H1 (cell line): ENCODE data around the gene TEN1. TPM values are rescaled to one million over a fixed set of nuclear protein-coding genes. Genes with fewer than 3 reads are reported as not detected.

Source experiments
- CTCF ChIA-PET: fragments of 300-600 bp; sonication (Branson Sonifier 250); formaldehyde crosslinking; loops from one replicate; lab custom pipeline; 2021; ENCODE audit not compliant: partially characterized antibody; lab: Charles Lee
- POLR2A ChIA-PET: fragments of 300-600 bp; sonication (Branson Sonifier 250); formaldehyde crosslinking; loops from one replicate; lab custom pipeline; 2021; ENCODE audit warnings: inconsistent platforms; ENCODE audit not compliant: partially characterized antibody; lab: Charles Lee
- DNase-seq, 2 experiments: peaks; one replicate each; pipeline versions ENCODE4 v3.0.0 to v3.0.0-alpha.2; 2010 to 2022; ENCODE audit warnings: low spot score in 2 of 2, low read depth in 1 of 2, mixed read lengths in 1 of 2
- FAIRE-seq: peaks from 2 replicates; lab custom pipeline; 2011; peaks lifted over from hg19 to GRCh38; lab: Jason Lieb, UNC
- H2AFZ ChIP-seq: 2 replicates; pipeline ENCODE4 v1.8.1; 2012; ENCODE audit warnings: low read length, inconsistent platforms
- H2AK5ac ChIP-seq: 2 replicates; pipeline ENCODE4 v1.6.1; 2013; ENCODE audit warnings: low read depth, low read length
- H2BK120ac ChIP-seq: replicated peaks from 2 replicates; pipeline ENCODE3; 2013; ENCODE audit warnings: low read depth, low read length, inconsistent platforms
- H2BK12ac ChIP-seq: 2 replicates; pipeline ENCODE4 v1.6.1; 2013; ENCODE audit warnings: low read depth, low read length
- H2BK15ac ChIP-seq: 2 replicates; pipeline ENCODE4 v1.6.1; 2013; ENCODE audit warnings: low read length
- H2BK20ac ChIP-seq: 2 replicates; pipeline ENCODE4 v1.6.1; 2013; ENCODE audit warnings: low read length
- H2BK5ac ChIP-seq: 2 replicates; pipeline ENCODE4 v1.6.1; 2013; ENCODE audit warnings: low read depth, low read length
- H3K14ac ChIP-seq: 2 replicates; pipeline ENCODE4 v1.6.1; 2013; ENCODE audit warnings: inconsistent platforms; ENCODE audit not compliant: insufficient read length
- H3K18ac ChIP-seq: 2 replicates; pipeline ENCODE4 v1.6.1; 2013; ENCODE audit warnings: low read length; ENCODE audit errors: extremely low read depth
- H3K23ac ChIP-seq: 2 replicates; pipeline ENCODE4 v1.6.1; 2013; ENCODE audit warnings: inconsistent platforms; ENCODE audit not compliant: insufficient read length
- H3K23me2 ChIP-seq: 2 replicates; pipeline ENCODE4 v1.6.1; 2013; ENCODE audit warnings: low read depth, low read length
- H3K27ac ChIP-seq: 2 replicates; pipeline ENCODE4 v1.6.1; 2011; ENCODE audit warnings: low read depth, low read length, inconsistent platforms
- H3K27me3 ChIP-seq, 4 experiments: replicated peaks in 1 of 4; 1 replicate in 1 of 4; 2 replicates in 3 of 4; pipeline versions ENCODE4 v1.6.1 to v1.8.1; 2011 to 2013; ENCODE audit warnings: low read length in 3 of 4, mild to moderate bottlenecking in 3 of 4, inconsistent platforms in 2 of 4, mixed read lengths in 2 of 4, moderate library complexity in 1 of 4; ENCODE audit not compliant: control insufficient read depth in 3 of 4, insufficient read depth in 3 of 4; ENCODE audit errors: extremely low read depth in 1 of 4
- H3K36me3 ChIP-seq, 4 experiments: 2 replicates each; pipeline versions ENCODE4 v1.6.1 to v1.8.1; 2011 to 2013; ENCODE audit warnings: mild to moderate bottlenecking in 4 of 4, low read length in 3 of 4, moderate library complexity in 2 of 4, control low read depth in 1 of 4, inconsistent platforms in 1 of 4; ENCODE audit not compliant: insufficient read depth in 4 of 4, control insufficient read depth in 2 of 4
- H3K4ac ChIP-seq: replicated peaks from 2 replicates; pipeline ENCODE3; 2013; ENCODE audit warnings: low read length, low read depth, mixed read lengths, inconsistent platforms; ENCODE audit not compliant: insufficient read length
- H3K4me1 ChIP-seq, 4 experiments: replicated peaks in 1 of 4; 1 replicate in 1 of 4; 2 replicates in 3 of 4; pipeline versions ENCODE4 v1.6.1 to v1.8.1; 2011 to 2013; ENCODE audit warnings: low read length in 3 of 4, inconsistent platforms in 2 of 4, mixed read lengths in 1 of 4; ENCODE audit not compliant: insufficient read depth in 4 of 4, control insufficient read depth in 3 of 4
- H3K4me2 ChIP-seq, 2 experiments: 2 replicates each; pipeline versions ENCODE4 v1.6.1 to v1.8.1; 2011 to 2013; ENCODE audit warnings: low read depth in 2 of 2, low read length in 2 of 2, control low read depth in 1 of 2, inconsistent platforms in 1 of 2, mild to moderate bottlenecking in 1 of 2; ENCODE audit not compliant: insufficient read depth in 1 of 2
- H3K4me3 ChIP-seq, 4 experiments: fragments of 200-600, 300-600 bp in 1 of 4; sonication (generic), shearing (Covaris generic), sonication (Bioruptor Twin) in 1 of 4; 2 replicates each; pipeline versions ENCODE4 v1.5.1 to v1.8.1; 2011 to 2016; ENCODE audit warnings: low read length in 4 of 4, low read depth in 3 of 4, control low read depth in 2 of 4, inconsistent platforms in 2 of 4, mild to moderate bottlenecking in 2 of 4, mixed read lengths in 1 of 4, moderate library complexity in 1 of 4; ENCODE audit not compliant: insufficient read depth in 2 of 4; ENCODE audit errors: extremely low read depth in 1 of 4
- H3K56ac ChIP-seq: replicated peaks from 2 replicates; pipeline ENCODE3; 2013; ENCODE audit warnings: low read depth, mild to moderate bottlenecking, mixed read lengths, low read length, inconsistent platforms; ENCODE audit not compliant: insufficient read length
- H3K79me1 ChIP-seq: 2 replicates; pipeline ENCODE4 v1.6.1; 2013; ENCODE audit warnings: low read depth, low read length, control low read depth
- H3K79me2 ChIP-seq, 2 experiments: 2 replicates each; pipeline versions ENCODE4 v1.6.1 to v1.8.1; 2012 to 2013; ENCODE audit warnings: low read length in 2 of 2, mild to moderate bottlenecking in 2 of 2, inconsistent platforms in 1 of 2; ENCODE audit not compliant: insufficient read depth in 2 of 2, control insufficient read depth in 1 of 2
- H3K9ac ChIP-seq, 4 experiments: replicated peaks in 1 of 4; 1 replicate in 1 of 4; 2 replicates in 3 of 4; pipeline versions ENCODE4 v1.6.1 to v1.8.1; 2011 to 2013; ENCODE audit warnings: low read depth in 3 of 4, low read length in 3 of 4, control low read depth in 2 of 4, mild to moderate bottlenecking in 2 of 4, moderate library complexity in 2 of 4, inconsistent platforms in 1 of 4; ENCODE audit errors: extremely low read depth in 1 of 4
- H3K9me3 ChIP-seq, 2 experiments: 2 replicates each; pipeline versions ENCODE4 v1.6.1 to v1.8.1; 2012 to 2013; ENCODE audit warnings: mild to moderate bottlenecking in 2 of 2, moderate library complexity in 2 of 2, control low read depth in 1 of 2, inconsistent platforms in 1 of 2, low read depth in 1 of 2, low read length in 1 of 2, mixed read lengths in 1 of 2; ENCODE audit not compliant: insufficient read depth in 2 of 2
- H4K20me1 ChIP-seq, 2 experiments: replicated peaks in 1 of 2; 2 replicates each; pipeline versions ENCODE3 to v1.8.1; 2011 to 2013; ENCODE audit warnings: inconsistent platforms in 2 of 2, low read length in 2 of 2, mild to moderate bottlenecking in 1 of 2; ENCODE audit not compliant: insufficient read depth in 2 of 2, control insufficient read depth in 1 of 2
- H4K5ac ChIP-seq: 2 replicates; pipeline ENCODE4 v1.6.1; 2013; ENCODE audit warnings: low read length, low read depth, mixed read lengths, inconsistent platforms; ENCODE audit not compliant: insufficient read length
- H4K8ac ChIP-seq: 2 replicates; pipeline ENCODE4 v1.8.0; 2013; ENCODE audit warnings: mild to moderate bottlenecking, moderate library complexity, low read length, inconsistent platforms; ENCODE audit not compliant: insufficient read depth; ENCODE audit errors: extremely low read depth
- H4K91ac ChIP-seq: replicated peaks from 2 replicates; pipeline ENCODE3; 2013; ENCODE audit warnings: low read length, mixed read lengths, inconsistent platforms; ENCODE audit not compliant: insufficient read length
- SAP30 ChIP-seq: fragments of 300-600 bp; sonication (generic); IDR thresholded peaks from 2 replicates; pipeline ENCODE4 v1.7.1; 2012; ENCODE audit warnings: low read length, moderate library complexity, mild to moderate bottlenecking, inconsistent platforms; ENCODE audit not compliant: insufficient read depth, insufficient replicate concordance
- SIN3A ChIP-seq, 2 experiments: IDR thresholded peaks in 1 of 2; conservative IDR thresholded peaks in 1 of 2; 2 replicates each; pipeline ENCODE4 v1.6.1; 2011 to 2012; ENCODE audit warnings: low read length in 2 of 2, improper control_type of control experiment in 1 of 2, low read depth in 1 of 2, mild to moderate bottlenecking in 1 of 2
- ZNF274 ChIP-seq: IDR thresholded peaks from 2 replicates; pipeline ENCODE4 v1.7.0; 2012; ENCODE audit warnings: low read length, borderline replicate concordance; ENCODE audit errors: extremely low read depth
- WGBS, 2 experiments: shearing (Covaris generic) in 1 of 2; methylation state at CpG; one replicate each; pipeline versions ENCODE4 v1.1.6 to v1.1.7; 2013 to 2015; ENCODE audit warnings: low lambda C conversion rate in 2 of 2, mixed read lengths in 2 of 2, inconsistent platforms in 1 of 2, low coverage in 1 of 2, missing lambda C conversion rate in 1 of 2; ENCODE audit not compliant: insufficient replicate concordance in 2 of 2, insufficient coverage in 1 of 2, insufficient read length in 1 of 2; ENCODE audit errors: extremely low coverage in 1 of 2, missing lambda C conversion rate in 1 of 2; 5-methylcytosine and 5-hydroxymethylcytosine counted together
- polyA plus RNA-seq, 7 experiments: library from polyadenylated mRNA; depleted of rRNA in 3 of 7; stranded (reverse) in 5 of 7; unstranded in 2 of 7; fragments of >200 nt in 5 of 7; fragments of 200-250 nt in 2 of 7; gene quantifications; 1 replicate in 5 of 7; 2 replicates in 1 of 7; 4 replicates in 1 of 7; pipeline versions ENCODE4 v1.2.1 to v1.2.3, GENCODE V29; 2011 to 2013; ENCODE audit warnings: missing spikeins in 2 of 7, mixed read lengths in 2 of 7
- total RNA-seq: library from RNA; stranded (reverse); fragmentation: NEBNext Ultra II Directional; extraction: Animal tissue kit (Norgen Biotek cat#: 25700); gene quantifications from 2 replicates; pipeline ENCODE4 v1.2.1, GENCODE V29; 2021

TEN1 gene
- total and polyA plus RNA-seq, 2 of the 8 experiments (the other 6 are each of a cell fraction or from before 2014, with no cell fraction given): 15.9 to 18.7 TPM

DNA sequence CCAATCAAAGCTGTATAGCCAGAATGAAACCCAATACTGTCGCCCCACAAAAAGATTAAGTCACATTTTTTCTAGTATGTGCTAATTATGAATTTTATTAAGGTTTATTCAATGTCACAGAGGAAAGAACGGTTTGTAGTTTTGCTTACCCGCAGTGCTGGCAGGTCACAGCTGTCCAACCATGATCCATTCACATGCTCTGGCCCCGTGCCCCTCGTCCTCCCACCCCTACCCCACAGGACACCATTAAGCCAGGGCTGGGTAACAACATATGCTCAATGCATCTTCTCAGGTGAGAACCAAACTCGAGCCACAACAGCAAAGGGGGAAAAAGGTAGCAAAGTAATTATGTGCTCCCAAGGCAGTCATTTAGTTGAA is 37.6 kb upstream of the TEN1 start:
- DNase-seq (no peak), FAIRE-seq (no peak)
- peaks cover 0 to 12% (median 3%) of the 10 kb centered on the region in 4 experiments; a peak in 4 of 8 replicates for H3K36me3 ChIP-seq
- no peaks in the 10 kb centered on the region for H3K79me1 ChIP-seq
- H3K18ac ChIP-seq: no peak overlapping the region; the same call in 1 of the 2 replicates
- H3K27me3 ChIP-seq: no peaks in the 10 kb centered on the region
- no peak overlapping the region for H3K4ac ChIP-seq
- peaks cover 4% of the 10 kb centered on the region; the same call in 1 of the 2 replicates for H3K23me2 ChIP-seq
- no peak overlapping the region for H2BK120ac ChIP-seq
- no peak overlapping the region for H3K27ac ChIP-seq
- TF ChIP-seq SAP30 (no peak), SIN3A (conservative IDR thresholded peaks at IDR 0.05 in 1 of 2, IDR thresholded peaks at IDR 0.05 in 1 of 2; ENCODE audit: low read depth in 1 of 2, low read length in 2 of 2) (no peak), ZNF274 (no peak)
- H3K4me3 ChIP-seq: peak overlapping the region in 3 of 4 experiments; percentile 55 to 81 (median 74); a peak in 5 of 8 replicates
- peak overlapping the region; percentile 62 to 73 for H3K4me2 ChIP-seq
- no peak overlapping the region for H4K8ac ChIP-seq
- CTCF ChIA-PET: interaction anchor here (0.7 to 1.3 kb wide), 4 partner anchors 26 to 444 kb away, joined by 3 to 4 read pairs (median 3); partner anchors contain the start of gene SPHK1
- no peaks in the 10 kb centered on the region for H4K20me1 ChIP-seq
- no peak overlapping the region for H4K5ac ChIP-seq
- H2BK12ac ChIP-seq: no peak overlapping the region
- H2AFZ ChIP-seq: no peak overlapping the region
- H2AK5ac ChIP-seq: no peak overlapping the region
- no peak overlapping the region for H3K56ac ChIP-seq
- POLR2A ChIA-PET: interaction anchor here (0.5 to 2.7 kb wide), 19 partner anchors 10 to 193 kb away, joined by 3 to 8 read pairs (median 4); partner anchors contain the start of genes ACOX1, TEN1 and TRIM65
- H4K91ac ChIP-seq: no peak overlapping the region
- H3K9me3 ChIP-seq: no peaks in the 10 kb centered on the region
- peaks cover 0 to 3% (median 2%) of the 10 kb centered on the region in 4 experiments; a peak in 3 of 7 replicates for H3K4me1 ChIP-seq
- H2BK15ac ChIP-seq: no peak overlapping the region
- H3K23ac ChIP-seq: no peak overlapping the region
- H2BK20ac ChIP-seq: no peak overlapping the region
- H2BK5ac ChIP-seq: no peak overlapping the region
- H3K79me2 ChIP-seq: no peaks in the 10 kb centered on the region
- WGBS, 2 experiments: 77% methylated on average over 6 of the region's 6 CpGs; no CpG with 5 or more reads in 1 of the 2 experiments
- H3K9ac ChIP-seq: no peak overlapping the region
- H3K14ac ChIP-seq: no peak overlapping the region
